Left cardiac atrium (tissue), 4 donors: Measurements from ENCODE around the gene SH2D3A. TPM values are rescaled to one million over a fixed set of nuclear protein-coding genes. Genes with fewer than 3 reads are reported as not detected.

Experiments used
- ATAC-seq, 2 donors: fragments of 200-7000 bp; cut with Tn5 transposase; one replicate each; pipeline ENCODE4 v1.9.1; 2020; ENCODE audit warnings: mild to moderate bottlenecking in 2 of 2, moderate library complexity in 2 of 2
- DNase-seq: peaks from one replicate; pipeline ENCODE4 v3.0.0-alpha.2; 2020
- intact Hi-C, 2 donors: fragments of 100-400 bp; cut with DNase I; formaldehyde crosslinking; loops; one replicate each; pipeline versions ENCODE4 v1.14.1 to v1.15.1; 2022 to 2023
- total RNA-seq, 2 donors: library from RNA; stranded (reverse); fragmentation: NEBNext Ultra II Directional; extraction: Animal tissue kit (Norgen Biotek cat#: 25700); gene quantifications; one replicate each; pipeline ENCODE4 v1.2.1, GENCODE V29; 2021
- donor health status: DM: no; HTN: yes; CAD: no.
- donor health status: DM: no; HTN: yes; CAD: no; lungs with severe emphysema.
- donor health status: DM: yes; HTN: yes; CAD: no.
- donor health status: Dilated cardiomyopathy.

The SH2D3A gene
- total RNA-seq, 2 donors from 2014 or later: 0.47 to 0.65 TPM

DNA sequence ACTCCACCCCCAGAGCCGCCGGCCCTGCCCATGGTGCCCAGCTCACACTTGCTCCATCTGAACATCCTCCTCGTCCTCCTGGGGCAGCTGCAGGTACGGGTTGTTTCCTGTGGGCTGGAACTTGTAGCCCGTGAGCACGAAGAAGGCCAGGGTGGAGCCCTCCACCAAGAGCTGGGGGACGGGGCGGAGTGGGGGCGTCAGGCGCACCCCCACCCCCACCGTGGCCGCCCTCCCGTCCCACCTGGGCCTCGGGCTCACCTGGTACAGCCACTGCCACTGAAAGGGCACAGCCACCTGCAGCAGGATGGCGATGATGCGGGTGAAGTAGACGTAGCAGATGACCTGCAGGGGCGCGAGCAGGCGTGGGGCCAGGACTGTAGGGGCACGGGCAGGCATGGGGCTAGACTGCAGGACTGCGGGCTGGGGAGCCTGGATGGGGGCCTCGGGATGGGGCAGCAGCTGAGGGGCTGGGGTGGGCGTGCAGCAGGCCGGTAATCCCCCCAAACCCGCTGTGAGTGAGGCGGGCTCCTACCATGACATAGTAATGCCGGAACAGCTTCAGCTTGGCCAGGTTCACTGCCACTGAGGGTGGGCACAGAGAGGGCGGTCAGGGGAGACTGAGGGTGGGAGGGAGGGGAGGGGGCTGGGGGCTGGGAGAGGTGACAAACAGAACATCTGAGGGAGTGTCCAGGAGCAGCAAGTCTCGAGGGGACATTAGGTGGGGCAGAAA, 36.1 kb downstream of the SH2D3A start:
- ATAC-seq (peak in 1 of 2 donors; percentile 14), DNase-seq (no peak)
- intact Hi-C loops: no loop called here

DNA sequence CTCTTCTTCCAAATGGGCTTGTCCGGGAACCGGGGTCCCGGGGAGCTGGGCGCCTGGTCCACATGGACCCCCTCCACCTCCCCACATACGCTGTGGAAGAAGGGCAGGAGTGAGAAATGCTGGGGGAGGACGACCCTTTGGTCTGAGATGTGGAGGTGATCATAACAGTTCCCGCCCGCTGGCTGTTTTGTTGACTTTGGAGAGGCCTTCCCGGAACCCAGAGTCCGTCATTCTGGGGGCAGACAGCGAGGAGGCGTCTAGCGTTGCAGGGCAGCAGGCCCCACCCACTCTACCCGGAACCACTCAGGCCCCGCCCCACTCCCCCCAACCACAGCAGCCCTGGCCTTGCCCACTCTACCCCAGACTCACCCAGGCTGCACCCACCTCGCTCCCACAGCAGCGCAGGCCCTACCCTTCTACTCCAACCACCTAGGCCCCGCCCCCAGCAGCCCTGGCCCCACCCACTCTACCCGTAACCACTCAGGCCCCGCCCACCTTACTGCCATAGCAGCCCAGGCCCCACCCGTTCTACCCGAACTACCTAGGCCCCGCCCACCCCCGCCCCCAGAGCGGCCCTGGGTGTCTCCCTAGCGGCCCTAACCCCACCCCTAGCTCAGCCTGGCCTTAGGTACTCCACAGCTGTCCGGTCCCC, 37.0 kb downstream of the SH2D3A start:
- DNase-seq (peak; percentile 83), ATAC-seq (peak; percentile 66 to 94)
- intact Hi-C loops: no loop called here

DNA sequence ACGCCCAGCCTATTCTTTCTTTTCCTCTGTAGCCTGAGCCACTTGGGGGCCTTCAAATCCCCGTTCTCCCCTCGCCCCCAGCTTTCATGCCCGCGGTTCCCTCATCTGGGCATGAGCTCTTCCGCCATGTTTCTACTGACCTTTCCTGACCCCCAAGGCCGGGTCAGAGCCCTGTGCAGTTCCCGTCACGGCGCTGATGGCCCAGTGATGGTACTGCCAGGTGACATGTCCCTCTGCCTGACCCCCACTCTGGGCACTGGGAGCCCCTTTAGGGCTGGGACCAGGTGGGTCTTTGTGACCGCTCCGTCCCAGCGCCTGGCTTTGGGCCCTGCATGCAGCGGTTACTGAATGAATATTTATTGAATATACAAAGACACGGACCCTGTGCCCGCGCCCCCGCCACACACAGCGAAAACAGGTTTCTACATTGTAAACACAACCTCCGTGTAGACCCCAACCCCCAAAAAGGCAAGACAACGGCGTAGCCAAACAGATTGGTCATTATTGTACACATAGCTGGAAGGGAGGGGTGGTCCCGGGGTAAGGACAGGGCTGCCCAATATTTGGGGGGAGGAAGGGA, 37.6 kb downstream of the SH2D3A start:
- no peak for DNase-seq
- ATAC-seq: no peak
- intact Hi-C loops: no loop called here

DNA sequence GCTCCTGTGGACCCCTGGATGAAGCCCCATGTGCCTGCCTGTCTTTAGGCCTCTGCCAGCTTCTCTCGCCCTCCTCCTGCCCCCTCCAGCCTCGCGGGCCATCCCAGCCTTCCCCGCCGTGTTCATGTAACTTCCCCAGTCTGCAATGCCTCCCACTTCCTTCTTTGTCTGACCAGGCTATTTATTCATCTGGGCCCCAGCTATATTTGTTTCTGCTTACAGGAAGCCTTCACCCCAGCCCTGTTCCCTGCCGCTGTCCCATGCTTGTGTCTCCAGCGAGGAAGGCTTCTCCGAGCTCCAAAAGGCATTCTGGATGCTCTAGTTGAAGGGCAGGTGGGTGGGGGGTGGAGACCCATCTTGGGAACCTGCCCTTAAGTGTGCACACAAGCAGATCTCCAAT, 38.9 kb downstream of the SH2D3A start:
- no peak for DNase-seq
- ATAC-seq: no peak
- intact Hi-C loops: no loop called here

DNA sequence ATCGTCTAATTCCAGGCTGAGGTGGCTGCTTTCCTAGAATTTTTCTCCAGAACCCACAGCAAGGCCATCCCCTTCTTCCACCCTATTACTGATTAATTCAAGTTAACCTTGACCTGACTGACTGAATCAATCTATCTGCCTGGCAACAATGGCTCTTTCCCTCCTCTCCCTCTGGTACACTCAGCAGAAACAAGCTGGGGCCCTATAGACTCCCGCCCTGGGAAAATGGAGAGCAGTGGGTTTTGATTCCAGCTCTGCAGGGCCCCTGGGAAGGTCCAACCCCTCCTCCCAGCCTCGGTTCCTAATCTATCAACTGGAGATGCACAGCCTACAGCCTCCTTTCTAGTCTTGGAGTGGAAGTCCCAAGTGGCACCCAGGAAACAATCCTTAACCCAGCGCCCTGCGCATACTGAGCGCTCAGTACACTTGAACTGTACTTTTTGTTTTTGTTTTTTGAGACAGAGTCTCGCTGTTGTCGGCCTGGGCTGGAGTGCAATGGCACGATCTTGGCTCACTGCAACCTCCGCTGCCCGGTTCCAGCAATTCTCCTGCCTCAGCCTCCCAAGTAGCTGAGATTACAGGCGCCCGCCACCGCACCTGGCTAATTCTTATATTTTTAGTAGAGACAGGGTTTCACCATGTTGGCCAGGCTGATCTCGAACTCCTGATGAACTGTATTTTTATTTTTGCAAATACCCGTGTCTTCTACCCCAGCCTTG, 41.6 kb downstream of the SH2D3A start:
- ATAC-seq (no peak), DNase-seq (no peak)
- intact Hi-C loops: no loop called here

DNA sequence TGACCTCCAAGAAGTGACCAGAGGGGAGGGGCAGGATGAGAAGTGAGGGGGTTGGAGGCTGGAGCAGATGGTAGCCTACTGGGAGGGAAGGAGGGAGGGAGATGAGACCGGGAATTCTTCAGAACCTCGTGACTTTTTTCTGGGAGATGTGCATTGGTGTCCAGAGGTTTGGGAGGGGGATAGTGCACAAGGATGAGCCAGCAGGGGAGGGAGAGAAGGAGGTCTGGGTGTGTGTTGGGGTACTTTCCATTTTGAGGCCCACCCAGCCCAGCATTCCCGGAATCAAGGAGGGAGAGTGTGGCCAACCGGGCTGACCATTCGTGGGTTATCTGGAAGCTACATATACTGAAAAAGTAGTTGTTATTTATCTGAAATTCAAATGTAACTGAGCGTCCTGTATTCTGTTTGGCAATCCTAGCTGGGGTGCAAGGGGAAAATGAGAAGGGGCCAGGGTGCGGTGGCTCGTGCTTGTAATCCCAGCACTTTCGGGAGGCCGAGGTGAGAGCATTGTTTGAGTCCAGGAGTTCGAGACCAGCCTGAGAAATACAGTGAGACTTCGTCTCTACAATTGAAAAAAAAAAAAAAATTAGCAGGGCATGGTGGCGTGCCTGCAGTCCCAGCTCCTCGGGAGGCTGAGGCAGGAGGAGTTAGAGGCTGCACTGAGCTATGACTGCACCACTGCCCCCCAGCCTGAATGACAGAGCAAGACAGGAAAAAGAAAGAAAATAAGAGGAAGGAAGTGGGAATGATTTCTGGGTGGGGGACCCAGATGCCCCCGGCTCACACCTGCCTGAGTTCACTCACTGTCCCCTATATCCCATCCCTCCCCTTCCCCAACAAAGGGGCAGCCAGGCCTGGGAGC, 42.4 kb downstream of the SH2D3A start:
- intact Hi-C loops: no loop called here
- peak; percentile 10 for DNase-seq
- ATAC-seq: no peak

DNA sequence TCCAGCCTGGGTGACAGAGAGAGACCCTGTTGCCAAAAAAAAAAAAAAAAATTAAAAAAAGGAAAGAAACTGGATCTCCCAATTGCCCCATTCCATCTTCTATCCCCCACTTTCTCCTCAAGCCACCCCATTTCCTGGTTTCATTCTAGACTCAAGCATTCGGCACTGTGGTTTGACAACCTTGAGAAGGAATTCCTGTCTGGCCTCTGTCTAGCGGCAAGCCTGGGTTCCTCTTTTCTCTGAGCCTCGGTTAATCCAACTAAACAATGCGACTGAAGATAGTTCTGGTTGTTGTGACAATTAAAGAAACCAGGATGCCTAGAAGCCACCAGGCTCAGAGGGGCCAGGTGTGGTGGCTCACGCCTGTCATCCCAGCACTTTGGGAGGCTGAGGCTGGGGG, 43.5 kb downstream of the SH2D3A start:
- DNase-seq: no peak
- intact Hi-C loops: no loop called here
- no peak for ATAC-seq

DNA sequence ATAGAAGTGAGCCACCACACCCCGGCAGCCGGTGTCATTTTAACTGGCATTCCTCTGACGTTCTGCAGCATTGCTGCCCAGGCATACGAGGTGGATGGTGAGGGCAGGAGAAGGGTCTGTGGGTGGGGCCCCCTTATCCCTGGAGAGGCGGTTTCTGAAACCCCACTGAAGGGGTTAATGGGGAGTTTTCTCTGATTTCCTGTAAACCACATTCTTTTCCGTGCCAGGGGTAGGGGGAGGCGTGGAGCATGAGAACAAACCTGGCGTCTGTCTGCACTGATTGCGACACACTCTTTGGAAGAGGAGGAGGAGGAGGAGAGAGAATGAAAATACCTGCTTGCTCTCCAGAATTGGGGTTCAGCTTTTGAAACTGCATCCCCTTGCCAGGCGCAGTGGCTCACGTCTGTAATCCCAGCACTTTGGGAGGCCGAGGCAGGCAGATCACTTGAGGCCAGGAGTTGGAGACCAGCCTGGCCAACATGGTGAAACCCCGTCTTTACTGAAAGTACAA, 44.1 kb downstream of the SH2D3A start:
- intact Hi-C loops: no loop called here
- peak; percentile 31 to 39 for ATAC-seq
- DNase-seq: peak; percentile 63

DNA sequence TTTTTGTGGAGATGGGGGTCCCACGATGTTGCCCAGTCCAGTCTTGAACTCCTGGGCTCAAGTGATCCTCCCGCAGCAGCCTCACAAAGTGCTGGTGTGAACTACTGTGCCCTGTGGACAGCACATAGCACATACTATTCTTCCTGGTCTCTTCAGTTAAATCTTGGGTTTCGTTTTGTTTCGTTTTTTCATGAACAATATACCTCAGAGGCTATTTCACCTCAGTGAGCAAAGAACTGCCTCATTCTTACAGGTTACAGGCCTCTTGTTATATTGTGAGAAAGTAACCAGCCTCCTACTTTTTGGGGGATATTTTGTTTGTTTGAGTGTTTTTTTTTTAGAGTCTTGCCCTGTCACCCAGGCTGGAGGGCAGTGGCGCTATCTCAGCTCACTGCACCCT, 45.5 kb downstream of the SH2D3A start:
- DNase-seq (no peak), ATAC-seq (no peak)
- intact Hi-C loops: no loop called here

DNA sequence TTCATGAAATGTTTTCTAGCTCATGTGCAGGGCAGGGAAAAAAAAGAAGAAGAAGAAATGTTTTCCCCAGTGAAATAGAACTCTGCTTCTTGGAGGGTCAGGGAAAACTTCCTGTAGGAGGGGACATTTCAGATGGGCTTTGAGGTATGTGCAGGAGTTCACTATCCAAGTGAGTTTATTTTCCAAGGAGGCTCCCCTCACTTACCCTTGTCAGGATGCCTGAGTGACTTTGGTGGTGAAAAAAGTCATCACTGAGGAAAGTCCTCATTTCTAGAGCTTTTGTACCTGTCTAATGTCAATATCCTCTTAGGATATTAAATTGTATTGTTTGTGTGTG, 46.1 kb downstream of the SH2D3A start:
- ATAC-seq (no peak), DNase-seq (no peak)

DNA sequence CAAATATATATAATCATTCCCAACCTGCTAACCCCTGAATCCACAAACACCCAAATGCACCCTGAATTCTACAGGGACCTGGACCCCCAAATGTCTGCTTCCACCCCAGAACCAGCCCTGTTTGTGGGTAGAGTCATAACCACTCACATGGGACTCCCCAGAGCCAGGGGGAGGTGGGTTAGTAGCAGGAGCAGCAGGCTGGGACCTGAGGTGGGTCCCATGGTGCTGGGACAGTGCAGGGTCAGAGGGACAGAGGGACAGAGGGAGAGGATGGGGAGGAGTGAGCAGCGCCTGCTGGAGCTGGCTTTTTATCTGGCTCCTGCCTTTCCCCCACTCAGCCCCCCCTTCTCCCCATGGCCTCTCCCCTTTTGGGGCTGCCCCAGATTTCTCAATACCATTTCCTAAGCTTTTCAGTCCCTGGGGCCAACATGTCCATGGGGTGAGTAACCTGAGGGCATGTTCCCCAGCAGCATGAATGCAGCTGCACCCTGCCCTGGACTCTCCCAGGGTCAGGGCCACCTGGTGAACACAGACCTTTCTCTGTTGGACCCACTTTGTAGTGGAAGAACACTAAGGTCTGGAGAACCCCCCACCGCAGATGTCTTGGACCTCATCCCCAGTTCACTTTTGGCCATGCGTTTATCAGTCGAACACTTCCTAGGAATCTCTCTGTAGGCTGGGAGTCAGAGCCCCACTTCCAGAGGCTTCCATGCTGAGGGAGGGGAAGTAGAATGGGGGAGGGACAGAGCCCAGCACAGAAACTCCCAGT, 46.7 kb downstream of the SH2D3A start, which contains the start of gene C3:
C3 (minus strand) TSS at position 282 of the 769 bp plus-strand sequence; CDS start at position 221, 61 bp downstream.
- peak; percentile 65 for DNase-seq
- ATAC-seq: peak; percentile 73 to 84
- intact Hi-C loops: no loop called here

More for the DNA sequence above, 46.1 kb downstream of the SH2D3A start:
- intact Hi-C loops: no loop called here

DNA sequence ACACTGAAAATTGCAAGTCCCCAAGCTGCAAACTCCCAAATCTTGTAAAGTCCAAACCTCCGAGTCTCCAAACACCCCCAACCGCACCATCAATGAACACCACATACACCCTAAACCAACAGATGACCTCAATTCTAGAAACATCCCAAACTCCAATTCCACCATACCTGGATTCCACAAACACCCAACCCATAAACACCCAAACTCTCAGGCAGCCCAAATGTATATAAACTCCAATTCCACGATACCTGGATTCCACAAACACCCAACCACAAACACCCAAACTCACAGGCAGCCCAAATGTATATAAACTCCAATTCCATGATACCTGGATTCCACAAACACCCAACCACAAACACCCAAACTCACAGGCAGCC, 47.3 kb downstream of the SH2D3A start:
- intact Hi-C loops: no loop called here
- ATAC-seq (no peak), DNase-seq (no peak)

DNA sequence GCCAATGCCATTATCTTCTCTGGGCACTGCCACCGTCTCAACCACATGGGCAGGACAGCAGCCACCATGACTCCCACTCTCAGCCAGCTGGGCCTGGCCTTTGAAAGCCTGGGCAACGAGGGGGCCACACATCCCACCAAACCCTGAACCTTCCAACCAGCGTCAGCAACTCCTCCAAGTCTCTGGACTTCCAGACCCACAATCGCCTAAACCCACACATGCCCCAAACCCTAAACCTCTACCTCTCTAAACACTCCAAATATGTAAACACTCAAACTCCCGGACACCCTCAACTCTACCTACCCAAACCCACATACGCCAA, 47.7 kb downstream of the SH2D3A start:
- intact Hi-C loops: no loop called here
- no peak for ATAC-seq
- DNase-seq: no peak

DNA sequence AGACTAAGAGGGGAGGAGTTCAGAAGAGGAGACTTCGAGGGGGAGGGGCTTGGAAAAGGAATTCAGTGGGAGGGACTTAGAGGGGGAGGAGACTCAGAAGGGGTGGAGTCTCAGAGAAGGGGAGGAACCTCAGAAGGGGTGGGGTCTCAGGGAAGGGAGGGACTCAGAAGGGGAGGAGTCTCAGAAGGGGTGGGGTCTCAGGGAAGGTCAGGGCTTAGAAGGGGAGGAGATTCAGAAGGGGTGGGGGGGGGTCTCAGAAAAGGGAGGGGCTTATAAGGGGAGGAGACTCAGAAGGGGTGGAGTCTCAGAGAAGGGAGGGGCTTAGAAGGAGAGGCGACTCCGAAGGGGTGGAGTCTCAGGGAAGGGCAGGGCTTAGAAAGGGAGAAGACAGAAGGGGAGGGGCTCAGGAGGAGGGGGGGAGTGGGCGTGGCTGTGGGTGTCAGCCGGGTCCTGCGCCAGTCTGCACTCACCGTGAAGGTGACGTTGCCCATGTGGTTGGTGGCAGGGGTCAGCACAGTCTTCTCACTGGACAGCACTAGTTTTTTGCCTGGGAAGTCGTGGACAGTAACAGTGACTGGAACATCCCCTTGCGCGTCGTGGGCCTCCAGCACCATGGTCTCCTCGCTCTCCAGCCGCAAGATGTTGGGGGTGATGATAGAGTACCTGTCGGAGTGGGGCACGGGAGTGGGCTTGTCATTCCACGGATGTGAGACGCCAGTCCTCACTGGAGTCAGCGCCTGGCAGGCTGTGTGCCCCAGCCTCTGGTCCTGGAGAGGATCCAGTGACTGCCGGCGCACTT, 48.3 kb downstream of the SH2D3A start:
- intact Hi-C loops: no loop called here
- ATAC-seq: peak; percentile 21 to 73
- peak; percentile 63 for DNase-seq

DNA sequence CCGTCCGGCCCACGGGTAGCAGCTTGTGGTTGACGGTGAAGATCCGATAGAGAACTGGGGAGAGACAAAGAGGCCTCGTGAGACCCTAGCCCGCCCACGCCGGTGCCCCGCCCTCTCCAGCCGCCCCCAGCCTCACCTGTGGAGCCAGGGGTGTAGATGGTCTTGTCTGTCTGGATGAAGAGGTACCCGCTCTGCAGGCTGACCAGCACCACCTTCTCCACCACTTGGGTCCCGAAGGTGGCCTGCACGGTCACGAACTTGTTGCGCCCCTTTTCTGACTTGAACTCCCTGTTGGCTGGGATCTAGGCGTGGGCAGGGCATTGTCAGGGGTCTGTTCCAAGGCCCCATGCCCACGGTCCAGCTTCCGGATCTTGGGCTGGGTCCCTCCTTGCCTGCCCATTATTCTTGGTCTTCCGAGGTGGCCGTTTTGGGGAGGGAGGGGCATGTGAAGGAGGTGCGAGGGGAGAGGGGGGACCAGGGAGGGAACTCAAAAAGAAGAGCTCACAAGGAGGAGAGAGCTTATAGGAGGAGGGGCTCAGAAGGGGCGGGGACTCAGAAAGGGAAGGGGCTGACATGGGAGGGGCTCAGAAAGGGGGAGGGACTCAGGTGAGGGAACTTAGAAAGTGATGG, 49.0 kb downstream of the SH2D3A start:
- intact Hi-C loops: no loop called here
- ATAC-seq (no peak), DNase-seq (no peak)

DNA sequence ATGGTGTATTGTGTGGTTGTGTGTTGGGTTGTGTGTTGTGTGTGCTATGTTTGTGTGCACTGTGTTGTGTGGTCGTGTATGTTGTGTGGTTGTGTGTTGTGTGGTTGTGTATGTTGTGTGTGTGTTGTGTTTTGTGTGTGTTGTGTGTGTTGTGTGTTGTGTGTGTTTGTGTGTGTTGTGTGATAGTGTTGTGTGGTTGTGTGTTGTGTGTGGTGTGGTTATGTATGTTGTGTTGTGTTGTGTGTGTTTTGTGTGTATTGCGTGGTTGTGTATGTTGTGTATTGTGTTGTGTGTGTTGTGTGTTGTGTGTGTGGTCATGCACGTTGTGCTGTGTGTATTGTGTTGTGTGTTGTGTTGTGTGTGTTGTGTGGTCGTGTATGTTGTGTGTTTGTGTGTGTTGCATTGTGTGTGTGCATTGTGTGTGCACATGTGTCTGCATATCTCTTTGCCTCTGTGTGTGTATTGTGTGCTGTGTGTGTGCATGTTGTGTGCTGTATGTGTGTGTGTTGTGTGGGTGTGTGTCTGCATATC, 49.7 kb downstream of the SH2D3A start:
- DNase-seq: no peak
- intact Hi-C loops: no loop called here
- ATAC-seq: no peak

DNA sequence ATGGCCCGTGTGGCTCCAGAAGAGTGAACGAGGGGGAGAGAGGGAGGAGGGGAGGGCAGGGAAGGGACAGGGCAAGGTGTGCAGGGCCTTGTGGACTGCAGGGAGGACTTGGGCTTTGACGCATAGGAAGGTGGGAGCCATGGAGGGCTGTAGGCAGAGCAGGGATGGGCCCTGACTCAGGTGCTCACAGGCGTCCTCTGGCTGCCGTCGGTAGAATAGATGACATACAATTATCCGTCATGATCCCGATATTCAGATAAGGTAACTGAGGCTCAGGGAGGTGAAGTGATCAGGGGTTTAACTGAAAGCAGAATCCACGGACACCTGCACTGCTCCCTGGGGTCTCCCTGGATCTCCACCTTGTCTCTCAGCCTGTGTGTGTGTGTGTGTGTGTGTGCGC, 50.2 kb downstream of the SH2D3A start:
- DNase-seq (no peak), ATAC-seq (no peak)
- intact Hi-C loops: no loop called here
